ENCODE data around the gene TSC1.

- TF ChIP-seq POLR2A (IDR thresholded peaks at IDR 0.05) (no peak), CTCF (IDR thresholded peaks at IDR 0.05) (no peak)
These were observed 5.2 kb downstream of the TSC1 start for GRCh38 chr9:132939169-132939568.

Measured in prostate gland (tissue), 2 donors.